HG03521 (cell line): ENCODE results near the gene MUC21.
"Not testable (repeated sequence)": the region's sequence is repeated elsewhere in the genome, so short reads cannot be mapped to it uniquely, and the experiment has no call there.

Source experiments
- ATAC-seq: cut with Tn5 transposase; IDR thresholded peaks from one replicate; pipeline ENCODE4 v1.9.1; 2021; ENCODE audit warnings: mild to moderate bottlenecking, moderate library complexity; ENCODE audit not compliant: unreplicated experiment

MUC21 gene

GRCh38 chr6:30966154-30966553, 17.4 kb upstream of the MUC21 start:
- no peak for ATAC-seq

GRCh38 chr6:30969171-30969570, 14.3 kb upstream of the MUC21 start:
- ATAC-seq, result not testable (repeated sequence)

GRCh38 chr6:30970946-30971345, 12.6 kb upstream of the MUC21 start:
- no peak for ATAC-seq

- no peak for ATAC-seq
Observed at GRCh38 chr6:30972816-30973215, 10.7 kb upstream of the MUC21 start.

- no peak for ATAC-seq
Observed at GRCh38 chr6:30974490-30975252, 8.8 kb upstream of the MUC21 start.

GRCh38 chr6:30979141-30979540, 4.4 kb upstream of the MUC21 start:
- no peak for ATAC-seq

GRCh38 chr6:30979690-30980089, 3.8 kb upstream of the MUC21 start:
- ATAC-seq, result no peak

- no peak for ATAC-seq
Observed at GRCh38 chr6:30981942-30982772, 1.4 kb upstream of the MUC21 start.

- ATAC-seq, result no peak
Observed at GRCh38 chr6:30985490-30985889, 2.0 kb downstream of the MUC21 start.

GRCh38 chr6:30987304-30987703, 3.8 kb downstream of the MUC21 start:
- no peak for ATAC-seq

GRCh38 chr6:30988209-30988825, 4.8 kb downstream of the MUC21 start:
- no peak for ATAC-seq

- no peak for ATAC-seq
Observed at GRCh38 chr6:30990422-30991086, 7.0 kb downstream of the MUC21 start.

- ATAC-seq, result no peak
Observed at GRCh38 chr6:30991891-30992290, 8.4 kb downstream of the MUC21 start.

GRCh38 chr6:30997301-30997700, 13.8 kb downstream of the MUC21 start:
- no peak for ATAC-seq

GRCh38 chr6:30998785-30999184, 15.3 kb downstream of the MUC21 start:
- no peak for ATAC-seq

GRCh38 chr6:31000067-31000860, 16.7 kb downstream of the MUC21 start:
- ATAC-seq, result not testable (repeated sequence)

GRCh38 chr6:31001281-31001888, 17.9 kb downstream of the MUC21 start:
- no peak for ATAC-seq

GRCh38 chr6:31002471-31002870, 19.0 kb downstream of the MUC21 start:
- ATAC-seq, result no peak

GRCh38 chr6:31004794-31005193, 21.3 kb downstream of the MUC21 start:
- no peak for ATAC-seq
